ENCODE measurements around the gene SRMS.

- no peak for TF ChIP-seq CTCF (IDR thresholded peaks at IDR 0.05)
- no peak for TF ChIP-seq POLR2A (IDR thresholded peaks at IDR 0.05)
Measured at GRCh38 chr20:63565699-63566335, 18.3 kb upstream of the SRMS start.

Measured in testis (tissue), 2 donors.